Astrocyte (in vitro differentiated cells and primary cell): ENCODE data around the gene MFSD6L. TPM values are rescaled to one million over a fixed set of nuclear protein-coding genes. Genes with fewer than 3 reads are reported as not detected.

Experiments
- DNase-seq: peaks from one replicate; pipeline ENCODE4 v3.0.0-alpha.2; 2010; ENCODE audit warnings: low read depth
- FAIRE-seq: peaks from 2 replicates; lab custom pipeline; 2011; peaks lifted over from hg19 to GRCh38; lab: Jason Lieb, UNC
- H2AFZ ChIP-seq: 2 replicates; pipeline ENCODE4 v1.6.0; 2012; ENCODE audit warnings: low read depth, low read length, inconsistent platforms
- H3K27ac ChIP-seq: 2 replicates; pipeline ENCODE4 v1.5.1; 2011; ENCODE audit warnings: low read depth, low read length, inconsistent platforms
- H3K27me3 ChIP-seq: 2 replicates; pipeline ENCODE4 v1.6.0; 2011; ENCODE audit warnings: low read length, inconsistent platforms; ENCODE audit not compliant: insufficient read depth
- H3K36me3 ChIP-seq: 2 replicates; pipeline ENCODE4 v1.5.1; 2011; ENCODE audit warnings: low read length, inconsistent platforms; ENCODE audit not compliant: insufficient read depth
- H3K4me1 ChIP-seq: 2 replicates; pipeline ENCODE4 v1.5.1; 2011; ENCODE audit warnings: low read length, inconsistent platforms; ENCODE audit not compliant: insufficient read depth
- H3K4me2 ChIP-seq: 2 replicates; pipeline ENCODE4 v1.6.0; 2012; ENCODE audit warnings: low read length, inconsistent platforms
- H3K4me3 ChIP-seq: 2 replicates; pipeline ENCODE4 v1.5.1; 2011; ENCODE audit warnings: low read depth, mild to moderate bottlenecking, low read length, inconsistent platforms; ENCODE audit not compliant: insufficient read depth
- H3K79me2 ChIP-seq: 2 replicates; pipeline ENCODE4 v1.6.0; 2012; ENCODE audit warnings: mild to moderate bottlenecking, low read length, inconsistent platforms; ENCODE audit not compliant: insufficient read depth
- H3K9ac ChIP-seq: 2 replicates; pipeline ENCODE4 v1.6.0; 2012; ENCODE audit warnings: mild to moderate bottlenecking, low read length, inconsistent platforms
- H3K9me3 ChIP-seq: 2 replicates; pipeline ENCODE4 v1.5.1; 2012; ENCODE audit warnings: low read depth, mild to moderate bottlenecking, low read length, inconsistent platforms; ENCODE audit not compliant: insufficient read depth
- H4K20me1 ChIP-seq: 2 replicates; pipeline ENCODE4 v1.6.0; 2012; ENCODE audit warnings: low read length, inconsistent platforms; ENCODE audit not compliant: insufficient read depth
- H3K27ac Mint-ChIP-seq: one replicate; pipeline ENCODE4 v1.8.0; 2021; ENCODE audit warnings: mild to moderate bottlenecking, mixed read lengths; ENCODE audit not compliant: unreplicated experiment
- H3K27me3 Mint-ChIP-seq: one replicate; pipeline ENCODE4 v1.8.0; 2021; ENCODE audit warnings: low read depth, mixed read lengths; ENCODE audit not compliant: unreplicated experiment
- H3K36me3 Mint-ChIP-seq: one replicate; pipeline ENCODE4 v1.8.0; 2021; ENCODE audit warnings: low read depth, mixed read lengths; ENCODE audit not compliant: unreplicated experiment
- H3K4me1 Mint-ChIP-seq: one replicate; pipeline ENCODE4 v1.8.0; 2021; ENCODE audit warnings: low read depth, mixed read lengths; ENCODE audit not compliant: unreplicated experiment
- H3K4me3 Mint-ChIP-seq: one replicate; pipeline ENCODE4 v1.8.0; 2021; ENCODE audit warnings: mild to moderate bottlenecking, moderate library complexity, mixed read lengths; ENCODE audit not compliant: unreplicated experiment
- H3K9me3 Mint-ChIP-seq: one replicate; pipeline ENCODE4 v1.8.0; 2021; ENCODE audit warnings: mild to moderate bottlenecking, mixed read lengths; ENCODE audit not compliant: unreplicated experiment
- EZH2 ChIP-seq: IDR thresholded peaks from 2 replicates; pipeline ENCODE4 v1.6.1; 2012; ENCODE audit warnings: mild to moderate bottlenecking, low read length, inconsistent platforms; ENCODE audit not compliant: insufficient read depth
- total RNA-seq: library from RNA; stranded (reverse); gene quantifications from 2 replicates; pipeline ENCODE4 v1.2.1, GENCODE V29; 2021
- TF ChIP-seq, protein P1 (sequence below): IDR thresholded peaks from 2 replicates; pipeline ENCODE4 v1.5.1; 2011; ENCODE audit warnings: low read depth, mild to moderate bottlenecking, inconsistent platforms, low read length, moderate library complexity; ENCODE audit not compliant: insufficient read depth

MFSD6L gene
- total RNA-seq, 1 donor from 2014 or later = not detected

DNA sequence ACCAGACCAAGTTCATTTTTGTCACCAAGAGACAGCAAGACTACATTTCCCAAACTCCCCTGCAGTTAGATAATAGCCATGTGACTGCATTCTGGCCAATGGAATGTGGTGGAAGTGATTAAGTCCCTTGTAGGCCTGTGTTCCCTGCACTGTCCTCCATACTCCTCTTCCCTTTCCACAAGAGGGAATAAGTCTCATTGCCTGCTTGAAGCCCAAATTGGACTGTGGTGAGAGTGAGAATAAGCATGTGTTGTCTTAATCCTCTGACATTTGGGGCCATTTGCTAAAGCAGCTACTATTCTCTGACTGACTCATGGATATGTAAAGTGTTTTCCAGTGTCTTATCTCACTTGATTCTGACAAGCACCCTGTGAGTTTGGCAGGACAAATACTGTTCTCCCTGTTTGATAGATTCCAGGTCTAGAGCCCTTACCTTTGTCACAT lies 47.6 kb upstream of the MFSD6L start:
- H2AFZ ChIP-seq = peak overlapping the region; percentile 69

DNA sequence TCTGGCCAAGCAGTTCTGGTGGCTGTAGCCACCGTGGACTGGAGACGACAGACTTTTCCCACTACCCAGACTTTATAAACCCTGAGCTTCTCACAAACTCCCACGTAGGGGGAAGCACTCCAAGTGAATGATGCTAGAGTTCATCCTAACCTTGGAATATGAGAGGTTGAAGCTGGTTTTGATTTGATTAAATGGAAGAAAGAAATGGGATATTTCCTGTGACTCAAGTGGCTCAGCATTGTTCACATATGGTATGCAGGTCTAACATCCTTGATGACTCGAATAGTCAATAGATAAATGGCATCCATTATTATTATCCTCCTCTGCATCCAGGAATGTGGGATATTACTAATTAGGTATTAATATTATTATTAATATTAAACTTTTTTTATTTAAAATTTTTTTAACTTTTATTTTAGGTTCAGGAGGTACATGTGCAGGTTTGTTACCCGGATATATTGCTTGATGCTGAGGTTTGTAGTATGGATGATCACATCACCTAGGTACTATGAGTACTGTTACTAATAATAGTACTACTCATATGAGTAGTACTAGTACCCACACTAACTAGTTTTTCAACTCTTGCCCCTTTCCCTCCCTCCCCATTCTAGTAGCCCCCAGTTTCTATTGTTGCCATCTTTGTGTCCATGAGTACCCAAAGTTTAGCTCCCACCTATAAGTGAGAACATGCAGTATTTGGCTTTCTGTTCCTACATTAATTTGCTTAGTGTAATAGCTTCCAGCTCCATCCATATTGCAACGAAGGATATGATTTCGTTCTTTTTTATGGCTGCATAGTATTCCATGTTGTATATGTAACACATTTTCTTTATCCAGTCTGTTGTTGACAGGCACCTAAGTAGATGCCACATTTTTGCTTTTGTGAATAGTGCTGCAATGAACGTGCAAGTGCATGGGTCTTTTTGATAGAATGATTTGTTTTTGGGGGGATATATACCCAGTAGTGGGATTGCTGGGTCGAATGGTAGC lies 45.4 kb upstream of the MFSD6L start:
- Histone ChIP-seq H3K27me3 (peaks cover 2% of the 10 kb centered on the region), H3K4me1 (no peaks in the 10 kb centered on the region), H3K9ac (no peak overlapping the region), H2AFZ (no peak overlapping the region), H3K79me2 (no peaks in the 10 kb centered on the region), H4K20me1 (no peaks in the 10 kb centered on the region), H3K27ac (no peak overlapping the region), H3K9me3 (no peaks in the 10 kb centered on the region), H3K4me2 (no peak overlapping the region), H3K4me3 (no peak overlapping the region), H3K36me3 (no peaks in the 10 kb centered on the region)
- Mint-ChIP-seq H3K27ac (no peak overlapping the region), H3K9me3 (peaks cover 8% of the 10 kb centered on the region), H3K36me3 (peaks cover 1% of the 10 kb centered on the region), H3K4me3 (no peak overlapping the region), H3K27me3 (peaks cover 12% of the 10 kb centered on the region), H3K4me1 (no peaks in the 10 kb centered on the region)
- TF ChIP-seq, protein P1, sequence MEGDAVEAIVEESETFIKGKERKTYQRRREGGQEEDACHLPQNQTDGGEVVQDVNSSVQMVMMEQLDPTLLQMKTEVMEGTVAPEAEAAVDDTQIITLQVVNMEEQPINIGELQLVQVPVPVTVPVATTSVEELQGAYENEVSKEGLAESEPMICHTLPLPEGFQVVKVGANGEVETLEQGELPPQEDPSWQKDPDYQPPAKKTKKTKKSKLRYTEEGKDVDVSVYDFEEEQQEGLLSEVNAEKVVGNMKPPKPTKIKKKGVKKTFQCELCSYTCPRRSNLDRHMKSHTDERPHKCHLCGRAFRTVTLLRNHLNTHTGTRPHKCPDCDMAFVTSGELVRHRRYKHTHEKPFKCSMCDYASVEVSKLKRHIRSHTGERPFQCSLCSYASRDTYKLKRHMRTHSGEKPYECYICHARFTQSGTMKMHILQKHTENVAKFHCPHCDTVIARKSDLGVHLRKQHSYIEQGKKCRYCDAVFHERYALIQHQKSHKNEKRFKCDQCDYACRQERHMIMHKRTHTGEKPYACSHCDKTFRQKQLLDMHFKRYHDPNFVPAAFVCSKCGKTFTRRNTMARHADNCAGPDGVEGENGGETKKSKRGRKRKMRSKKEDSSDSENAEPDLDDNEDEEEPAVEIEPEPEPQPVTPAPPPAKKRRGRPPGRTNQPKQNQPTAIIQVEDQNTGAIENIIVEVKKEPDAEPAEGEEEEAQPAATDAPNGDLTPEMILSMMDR = no peak
- TF ChIP-seq EZH2 = no peak
- FAIRE-seq (no peak), DNase-seq (no peak)

More for the DNA sequence above, 47.6 kb upstream of the MFSD6L start:
- Histone ChIP-seq H4K20me1 (no peaks in the 10 kb centered on the region), H3K4me3 (no peak overlapping the region), H3K9ac (no peak overlapping the region), H3K27me3 (peaks cover 2% of the 10 kb centered on the region), H3K36me3 (no peaks in the 10 kb centered on the region), H3K79me2 (no peaks in the 10 kb centered on the region), H3K4me2 (no peak overlapping the region), H3K9me3 (no peaks in the 10 kb centered on the region), H3K27ac (no peak overlapping the region), H3K4me1 (no peaks in the 10 kb centered on the region)
- TF ChIP-seq, protein P1 = no peak
- TF ChIP-seq EZH2 = no peak
- Mint-ChIP-seq H3K9me3 (peaks cover 8% of the 10 kb centered on the region), H3K36me3 (no peaks in the 10 kb centered on the region), H3K27ac (no peak overlapping the region), H3K4me3 (no peak overlapping the region), H3K4me1 (peaks cover 3% of the 10 kb centered on the region), H3K27me3 (peaks cover 7% of the 10 kb centered on the region)
- FAIRE-seq (peak; percentile 97), DNase-seq (peak; percentile 52)
